H1 (cell line): ENCODE measurements around the gene VN1R5. TPM values are rescaled to one million over a fixed set of nuclear protein-coding genes. Genes with fewer than 3 reads are reported as not detected.

Experiments
- CTCF ChIA-PET: fragments of 300-600 bp; sonication (Branson Sonifier 250); formaldehyde crosslinking; loops from one replicate; lab custom pipeline; 2021; ENCODE audit not compliant: partially characterized antibody; lab: Charles Lee
- POLR2A ChIA-PET: fragments of 300-600 bp; sonication (Branson Sonifier 250); formaldehyde crosslinking; loops from one replicate; lab custom pipeline; 2021; ENCODE audit warnings: inconsistent platforms; ENCODE audit not compliant: partially characterized antibody; lab: Charles Lee
- DNase-seq, 2 experiments: peaks; one replicate each; pipeline versions ENCODE4 v3.0.0 to v3.0.0-alpha.2; 2010 to 2022; ENCODE audit warnings: low spot score in 2 of 2, low read depth in 1 of 2, mixed read lengths in 1 of 2
- FAIRE-seq: peaks from 2 replicates; lab custom pipeline; 2011; peaks lifted over from hg19 to GRCh38; lab: Jason Lieb, UNC
- H2AFZ ChIP-seq: 2 replicates; pipeline ENCODE4 v1.8.1; 2012; ENCODE audit warnings: low read length, inconsistent platforms
- H2AK5ac ChIP-seq: 2 replicates; pipeline ENCODE4 v1.6.1; 2013; ENCODE audit warnings: low read depth, low read length
- H2BK120ac ChIP-seq: replicated peaks from 2 replicates; pipeline ENCODE3; 2013; ENCODE audit warnings: low read depth, low read length, inconsistent platforms
- H2BK12ac ChIP-seq: 2 replicates; pipeline ENCODE4 v1.6.1; 2013; ENCODE audit warnings: low read depth, low read length
- H2BK15ac ChIP-seq: 2 replicates; pipeline ENCODE4 v1.6.1; 2013; ENCODE audit warnings: low read length
- H2BK20ac ChIP-seq: 2 replicates; pipeline ENCODE4 v1.6.1; 2013; ENCODE audit warnings: low read length
- H2BK5ac ChIP-seq: 2 replicates; pipeline ENCODE4 v1.6.1; 2013; ENCODE audit warnings: low read depth, low read length
- H3K14ac ChIP-seq: 2 replicates; pipeline ENCODE4 v1.6.1; 2013; ENCODE audit warnings: inconsistent platforms; ENCODE audit not compliant: insufficient read length
- H3K18ac ChIP-seq: 2 replicates; pipeline ENCODE4 v1.6.1; 2013; ENCODE audit warnings: low read length; ENCODE audit errors: extremely low read depth
- H3K23ac ChIP-seq: 2 replicates; pipeline ENCODE4 v1.6.1; 2013; ENCODE audit warnings: inconsistent platforms; ENCODE audit not compliant: insufficient read length
- H3K23me2 ChIP-seq: 2 replicates; pipeline ENCODE4 v1.6.1; 2013; ENCODE audit warnings: low read depth, low read length
- H3K27ac ChIP-seq: 2 replicates; pipeline ENCODE4 v1.6.1; 2011; ENCODE audit warnings: low read depth, low read length, inconsistent platforms
- H3K27me3 ChIP-seq, 4 experiments: replicated peaks in 1 of 4; 1 replicate in 1 of 4; 2 replicates in 3 of 4; pipeline versions ENCODE4 v1.6.1 to v1.8.1; 2011 to 2013; ENCODE audit warnings: low read length in 3 of 4, mild to moderate bottlenecking in 3 of 4, inconsistent platforms in 2 of 4, mixed read lengths in 2 of 4, moderate library complexity in 1 of 4; ENCODE audit not compliant: control insufficient read depth in 3 of 4, insufficient read depth in 3 of 4; ENCODE audit errors: extremely low read depth in 1 of 4
- H3K36me3 ChIP-seq, 4 experiments: 2 replicates each; pipeline versions ENCODE4 v1.6.1 to v1.8.1; 2011 to 2013; ENCODE audit warnings: mild to moderate bottlenecking in 4 of 4, low read length in 3 of 4, moderate library complexity in 2 of 4, control low read depth in 1 of 4, inconsistent platforms in 1 of 4; ENCODE audit not compliant: insufficient read depth in 4 of 4, control insufficient read depth in 2 of 4
- H3K4ac ChIP-seq: replicated peaks from 2 replicates; pipeline ENCODE3; 2013; ENCODE audit warnings: low read length, low read depth, mixed read lengths, inconsistent platforms; ENCODE audit not compliant: insufficient read length
- H3K4me1 ChIP-seq, 4 experiments: replicated peaks in 1 of 4; 1 replicate in 1 of 4; 2 replicates in 3 of 4; pipeline versions ENCODE4 v1.6.1 to v1.8.1; 2011 to 2013; ENCODE audit warnings: low read length in 3 of 4, inconsistent platforms in 2 of 4, mixed read lengths in 1 of 4; ENCODE audit not compliant: insufficient read depth in 4 of 4, control insufficient read depth in 3 of 4
- H3K4me2 ChIP-seq, 2 experiments: 2 replicates each; pipeline versions ENCODE4 v1.6.1 to v1.8.1; 2011 to 2013; ENCODE audit warnings: low read depth in 2 of 2, low read length in 2 of 2, control low read depth in 1 of 2, inconsistent platforms in 1 of 2, mild to moderate bottlenecking in 1 of 2; ENCODE audit not compliant: insufficient read depth in 1 of 2
- H3K4me3 ChIP-seq, 4 experiments: fragments of 200-600, 300-600 bp in 1 of 4; sonication (generic), shearing (Covaris generic), sonication (Bioruptor Twin) in 1 of 4; 2 replicates each; pipeline versions ENCODE4 v1.5.1 to v1.8.1; 2011 to 2016; ENCODE audit warnings: low read length in 4 of 4, low read depth in 3 of 4, control low read depth in 2 of 4, inconsistent platforms in 2 of 4, mild to moderate bottlenecking in 2 of 4, mixed read lengths in 1 of 4, moderate library complexity in 1 of 4; ENCODE audit not compliant: insufficient read depth in 2 of 4; ENCODE audit errors: extremely low read depth in 1 of 4
- H3K56ac ChIP-seq: replicated peaks from 2 replicates; pipeline ENCODE3; 2013; ENCODE audit warnings: low read depth, mild to moderate bottlenecking, mixed read lengths, low read length, inconsistent platforms; ENCODE audit not compliant: insufficient read length
- H3K79me1 ChIP-seq: 2 replicates; pipeline ENCODE4 v1.6.1; 2013; ENCODE audit warnings: low read depth, low read length, control low read depth
- H3K79me2 ChIP-seq, 2 experiments: 2 replicates each; pipeline versions ENCODE4 v1.6.1 to v1.8.1; 2012 to 2013; ENCODE audit warnings: low read length in 2 of 2, mild to moderate bottlenecking in 2 of 2, inconsistent platforms in 1 of 2; ENCODE audit not compliant: insufficient read depth in 2 of 2, control insufficient read depth in 1 of 2
- H3K9ac ChIP-seq, 4 experiments: replicated peaks in 1 of 4; 1 replicate in 1 of 4; 2 replicates in 3 of 4; pipeline versions ENCODE4 v1.6.1 to v1.8.1; 2011 to 2013; ENCODE audit warnings: low read depth in 3 of 4, low read length in 3 of 4, control low read depth in 2 of 4, mild to moderate bottlenecking in 2 of 4, moderate library complexity in 2 of 4, inconsistent platforms in 1 of 4; ENCODE audit errors: extremely low read depth in 1 of 4
- H3K9me3 ChIP-seq, 2 experiments: 2 replicates each; pipeline versions ENCODE4 v1.6.1 to v1.8.1; 2012 to 2013; ENCODE audit warnings: mild to moderate bottlenecking in 2 of 2, moderate library complexity in 2 of 2, control low read depth in 1 of 2, inconsistent platforms in 1 of 2, low read depth in 1 of 2, low read length in 1 of 2, mixed read lengths in 1 of 2; ENCODE audit not compliant: insufficient read depth in 2 of 2
- H4K20me1 ChIP-seq, 2 experiments: replicated peaks in 1 of 2; 2 replicates each; pipeline versions ENCODE3 to v1.8.1; 2011 to 2013; ENCODE audit warnings: inconsistent platforms in 2 of 2, low read length in 2 of 2, mild to moderate bottlenecking in 1 of 2; ENCODE audit not compliant: insufficient read depth in 2 of 2, control insufficient read depth in 1 of 2
- H4K5ac ChIP-seq: 2 replicates; pipeline ENCODE4 v1.6.1; 2013; ENCODE audit warnings: low read length, low read depth, mixed read lengths, inconsistent platforms; ENCODE audit not compliant: insufficient read length
- H4K8ac ChIP-seq: 2 replicates; pipeline ENCODE4 v1.8.0; 2013; ENCODE audit warnings: mild to moderate bottlenecking, moderate library complexity, low read length, inconsistent platforms; ENCODE audit not compliant: insufficient read depth; ENCODE audit errors: extremely low read depth
- H4K91ac ChIP-seq: replicated peaks from 2 replicates; pipeline ENCODE3; 2013; ENCODE audit warnings: low read length, mixed read lengths, inconsistent platforms; ENCODE audit not compliant: insufficient read length
- ASH2L ChIP-seq: fragments of 200-600, 300-600 bp; sonication (generic); IDR thresholded peaks from one replicate; pipeline ENCODE4 v1.7.1; 2017; ENCODE audit warnings: low read length
- BACH1 ChIP-seq: IDR thresholded peaks from 2 replicates; pipeline ENCODE4 v1.6.1; 2012; ENCODE audit warnings: low read length, improper control_type of control experiment
- CBX8 ChIP-seq: fragments of 300-800, 300-1000 bp; sonication (generic); IDR thresholded peaks from 2 replicates; pipeline ENCODE4 v1.7.1; 2016; ENCODE audit warnings: low read depth, low read length, borderline replicate concordance
- CTBP2 ChIP-seq: IDR thresholded peaks from 2 replicates; pipeline ENCODE4 v1.7.0; 2011; ENCODE audit warnings: borderline replicate concordance, mild to moderate bottlenecking, moderate library complexity, mixed read lengths, low read length; ENCODE audit not compliant: insufficient read depth, insufficient read length
- GABPA ChIP-seq: IDR thresholded peaks from 2 replicates; pipeline ENCODE4 v1.6.1; 2011; ENCODE audit warnings: mild to moderate bottlenecking, low read length, moderate library complexity, borderline replicate concordance; ENCODE audit not compliant: insufficient read depth
- JUND ChIP-seq: IDR thresholded peaks from 2 replicates; pipeline ENCODE4 v1.6.1; 2011; ENCODE audit warnings: mild to moderate bottlenecking, improper control_type of control experiment, low read length
- POLR2A ChIP-seq, 2 experiments: IDR thresholded peaks; 1 replicate in 1 of 2; 2 replicates in 1 of 2; pipeline ENCODE4 v1.6.1; 2011; ENCODE audit warnings: low read depth in 2 of 2, low read length in 2 of 2, mild to moderate bottlenecking in 2 of 2; ENCODE audit errors: control extremely low read depth in 1 of 2
- SUZ12 ChIP-seq: fragments of 200-600 bp; sonication (generic); IDR thresholded peaks from 2 replicates; pipeline ENCODE4 v1.6.1; 2012; ENCODE audit warnings: mild to moderate bottlenecking, inconsistent platforms, low read length, moderate library complexity, mixed read lengths
- TBP ChIP-seq: IDR thresholded peaks from 2 replicates; pipeline ENCODE4 v1.6.1; 2011; ENCODE audit warnings: low read depth, low read length, improper control_type of control experiment
- YY1 ChIP-seq: IDR thresholded peaks from 2 replicates; pipeline ENCODE4 v1.6.1; 2011; ENCODE audit warnings: low read depth, mild to moderate bottlenecking, low read length
- polyA plus RNA-seq, 7 experiments: library from polyadenylated mRNA; depleted of rRNA in 3 of 7; stranded (reverse) in 5 of 7; unstranded in 2 of 7; fragments of >200 nt in 5 of 7; fragments of 200-250 nt in 2 of 7; gene quantifications; 1 replicate in 5 of 7; 2 replicates in 1 of 7; 4 replicates in 1 of 7; pipeline versions ENCODE4 v1.2.1 to v1.2.3, GENCODE V29; 2011 to 2013; ENCODE audit warnings: missing spikeins in 2 of 7, mixed read lengths in 2 of 7
- total RNA-seq: library from RNA; stranded (reverse); fragmentation: NEBNext Ultra II Directional; extraction: Animal tissue kit (Norgen Biotek cat#: 25700); gene quantifications from 2 replicates; pipeline ENCODE4 v1.2.1, GENCODE V29; 2021

VN1R5 gene
- total and polyA plus RNA-seq, 2 of the 8 experiments (the other 6 are each of a cell fraction or from before 2014, with no cell fraction given) = not detected

DNA sequence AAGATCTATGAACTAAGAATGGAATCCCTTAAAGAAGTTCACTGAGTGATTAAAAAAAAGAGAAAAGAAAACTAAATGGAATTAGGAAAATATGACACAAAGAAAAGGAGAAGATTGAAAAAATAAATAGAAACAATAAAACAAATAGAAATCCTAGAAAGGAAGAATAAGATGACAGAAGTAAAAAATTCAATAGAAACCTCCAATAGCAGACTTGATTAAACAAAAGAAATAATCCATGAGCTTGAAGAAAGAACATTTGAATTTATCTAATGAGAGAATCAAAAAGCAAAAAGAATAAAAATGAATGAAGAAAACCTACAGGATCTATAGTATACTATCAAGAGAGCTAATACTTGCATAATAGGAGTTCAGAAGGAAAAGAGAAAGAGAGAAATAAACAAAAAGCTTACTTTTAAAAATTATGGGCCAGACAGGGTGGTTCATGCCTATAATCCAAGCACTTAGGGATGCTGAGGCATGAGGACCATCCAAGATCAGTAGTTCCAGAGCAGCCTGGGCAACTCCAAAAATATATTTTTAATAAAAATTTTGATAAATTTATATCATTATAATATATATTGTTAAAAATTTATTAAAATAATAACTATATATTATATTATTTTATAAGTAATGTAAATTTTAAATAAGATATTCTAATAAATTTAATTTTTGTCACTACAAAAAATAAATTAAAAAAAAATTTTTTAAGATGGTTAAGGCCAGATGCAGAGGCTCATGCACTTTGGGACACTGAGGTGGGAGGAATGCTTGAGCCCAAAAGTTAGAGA lies 9.4 kb upstream of the VN1R5 start:
- Histone ChIP-seq H4K8ac (no peak overlapping the region), H3K36me3 (no peaks in the 10 kb centered on the region), H2BK12ac (no peak overlapping the region), H3K79me2 (no peaks in the 10 kb centered on the region), H3K4me3 (no peak overlapping the region), H2BK20ac (no peak overlapping the region), H3K27me3 (no peaks in the 10 kb centered on the region), H4K20me1 (no peaks in the 10 kb centered on the region), H2AK5ac (no peak overlapping the region), H3K4ac (no peak overlapping the region), H3K56ac (no peak overlapping the region), H3K18ac (no peak overlapping the region), H4K91ac (no peak overlapping the region), H3K23ac (no peak overlapping the region), H3K9me3 (no peaks in the 10 kb centered on the region; a peak in 1 of 4 replicates), H2BK120ac (no peak overlapping the region), H3K4me1 (no peaks in the 10 kb centered on the region), H3K14ac (no peak overlapping the region), H2BK15ac (no peak overlapping the region), H3K27ac (no peak overlapping the region), H3K9ac (no peak overlapping the region), H2BK5ac (no peak overlapping the region), H3K79me1 (no peaks in the 10 kb centered on the region), H2AFZ (no peak overlapping the region), H4K5ac (no peak overlapping the region), H3K23me2 (no peaks in the 10 kb centered on the region), H3K4me2 (no peak overlapping the region)
- ChIA-PET CTCF (no interaction called here), POLR2A (interaction anchor here (1.1 kb wide), 1 partner anchor 9 kb away, joined by 3 read pairs; the partner anchor contains the start of gene VN1R5)
- FAIRE-seq (no peak), DNase-seq (no peak)
- TF ChIP-seq GABPA = no peak
- TF ChIP-seq BACH1 = no peak
- TF ChIP-seq CTBP2 = no peak
- no peak for TF ChIP-seq SUZ12
- TF ChIP-seq ASH2L = no peak
- TF ChIP-seq TBP = no peak
- TF ChIP-seq JUND = no peak
- no peak for TF ChIP-seq POLR2A (IDR thresholded peaks at IDR 0.05; ENCODE audit: control extremely low read depth in 1 of 2, low read depth in 2 of 2, low read length in 2 of 2)
- no peak for TF ChIP-seq CBX8
- no peak for TF ChIP-seq YY1
